GM18526 (cell line): ENCODE data around the gene ZNF486.
A peak's percentile ranks its signal among the peaks of the same experiment; 100 is the strongest.

ENCODE experiments used
- POLR2A ChIP-seq: IDR thresholded peaks from 3 replicates; pipeline ENCODE4 v1.6.1; 2011; ENCODE audit not compliant: insufficient read length; ENCODE audit errors: extremely low read depth

Gene ZNF486

GRCh38 chr19:20167020-20167644 lies at the start of gene ZNF486:
Gene ZNF486, plus strand, starts transcription at chr19:20167214. Its CDS starts 117 bp downstream, at chr19:20167331.
- TF ChIP-seq POLR2A, result peak; percentile 78

GRCh38 chr19:20124879-20125278 lies 42.1 kb upstream of the ZNF486 start:
- TF ChIP-seq POLR2A, result no peak

GRCh38 chr19:20151617-20152145 lies 15.3 kb upstream of the ZNF486 start:
- no peak for TF ChIP-seq POLR2A

- TF ChIP-seq POLR2A, result no peak
Observed at GRCh38 chr19:20153281-20153680, 13.7 kb upstream of the ZNF486 start.

GRCh38 chr19:20154636-20155035 lies 12.4 kb upstream of the ZNF486 start:
- no peak for TF ChIP-seq POLR2A

- TF ChIP-seq POLR2A, result no peak
Observed at GRCh38 chr19:20162821-20163220, 4.2 kb upstream of the ZNF486 start.

GRCh38 chr19:20164456-20164855 lies 2.6 kb upstream of the ZNF486 start:
- TF ChIP-seq POLR2A, result no peak

GRCh38 chr19:20165971-20166592 lies 932 bp upstream of the ZNF486 start:
- no peak for TF ChIP-seq POLR2A

GRCh38 chr19:20167651-20168122 lies 673 bp downstream of the ZNF486 start:
- no peak for TF ChIP-seq POLR2A

GRCh38 chr19:20171285-20171684 lies 4.3 kb downstream of the ZNF486 start:
- TF ChIP-seq POLR2A, result no peak

GRCh38 chr19:20182222-20182785 lies 15.3 kb downstream of the ZNF486 start:
- TF ChIP-seq POLR2A, result no peak

GRCh38 chr19:20186174-20186573 lies 19.2 kb downstream of the ZNF486 start:
- TF ChIP-seq POLR2A, result no peak

GRCh38 chr19:20197747-20198146 lies 30.7 kb downstream of the ZNF486 start:
- TF ChIP-seq POLR2A, result no peak

- TF ChIP-seq POLR2A, result no peak
Observed at GRCh38 chr19:20209051-20209450, 42.0 kb downstream of the ZNF486 start.

GRCh38 chr19:20233105-20233504 lies 66.1 kb downstream of the ZNF486 start:
- no peak for TF ChIP-seq POLR2A

- no peak for TF ChIP-seq POLR2A
Observed at GRCh38 chr19:20235156-20235555, 68.1 kb downstream of the ZNF486 start.

GRCh38 chr19:20237773-20238623 lies 71.0 kb downstream of the ZNF486 start:
- peak; percentile 52 for TF ChIP-seq POLR2A
